ENCODE data around the gene MAP4K2. TPM values are rescaled to one million over a fixed set of nuclear protein-coding genes. Genes with fewer than 3 reads are reported as not detected.

Gene MAP4K2
- total and polyA plus RNA-seq, 2 of the 13 experiments (the other 11 are each of a cell fraction or from before 2014, with no cell fraction given): 8.3 to 17.6 TPM

DNA sequence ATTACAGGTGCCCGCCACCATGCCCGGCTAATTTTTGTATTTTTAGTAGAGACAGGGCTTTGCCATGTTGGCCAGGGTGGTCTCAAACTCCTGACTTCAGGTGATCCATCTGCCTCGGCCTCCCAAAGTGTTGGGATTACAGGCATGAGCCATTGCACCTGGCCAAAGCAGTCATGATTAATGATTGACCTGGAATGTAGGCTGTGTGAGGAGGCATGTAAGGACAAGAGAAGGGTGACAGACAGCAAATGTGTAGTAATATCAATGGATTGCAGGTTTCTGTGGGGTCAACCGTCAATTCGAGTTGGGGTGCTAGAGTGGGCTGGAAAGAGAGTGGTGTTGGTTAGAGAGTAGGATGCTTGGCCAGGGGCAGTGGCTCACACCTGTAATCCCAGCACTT lies 12.4 kb upstream of the MAP4K2 start (continued):
- TF ChIP-seq, protein P1, sequence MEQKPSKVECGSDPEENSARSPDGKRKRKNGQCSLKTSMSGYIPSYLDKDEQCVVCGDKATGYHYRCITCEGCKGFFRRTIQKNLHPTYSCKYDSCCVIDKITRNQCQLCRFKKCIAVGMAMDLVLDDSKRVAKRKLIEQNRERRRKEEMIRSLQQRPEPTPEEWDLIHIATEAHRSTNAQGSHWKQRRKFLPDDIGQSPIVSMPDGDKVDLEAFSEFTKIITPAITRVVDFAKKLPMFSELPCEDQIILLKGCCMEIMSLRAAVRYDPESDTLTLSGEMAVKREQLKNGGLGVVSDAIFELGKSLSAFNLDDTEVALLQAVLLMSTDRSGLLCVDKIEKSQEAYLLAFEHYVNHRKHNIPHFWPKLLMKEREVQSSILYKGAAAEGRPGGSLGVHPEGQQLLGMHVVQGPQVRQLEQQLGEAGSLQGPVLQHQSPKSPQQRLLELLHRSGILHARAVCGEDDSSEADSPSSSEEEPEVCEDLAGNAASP (CRISPR knock-in tag; IDR thresholded peaks at IDR 0.05; ENCODE audit: borderline replicate concordance): peak; percentile 91; the same call in 1 of the 2 replicates
- TF ChIP-seq, protein P2, sequence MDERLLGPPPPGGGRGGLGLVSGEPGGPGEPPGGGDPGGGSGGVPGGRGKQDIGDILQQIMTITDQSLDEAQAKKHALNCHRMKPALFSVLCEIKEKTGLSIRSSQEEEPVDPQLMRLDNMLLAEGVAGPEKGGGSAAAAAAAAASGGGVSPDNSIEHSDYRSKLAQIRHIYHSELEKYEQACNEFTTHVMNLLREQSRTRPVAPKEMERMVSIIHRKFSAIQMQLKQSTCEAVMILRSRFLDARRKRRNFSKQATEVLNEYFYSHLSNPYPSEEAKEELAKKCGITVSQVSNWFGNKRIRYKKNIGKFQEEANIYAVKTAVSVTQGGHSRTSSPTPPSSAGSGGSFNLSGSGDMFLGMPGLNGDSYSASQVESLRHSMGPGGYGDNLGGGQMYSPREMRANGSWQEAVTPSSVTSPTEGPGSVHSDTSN (CRISPR knock-in tag; IDR thresholded peaks at IDR 0.05): peak; percentile 41; the same call in 1 of the 2 replicates
- TF ChIP-seq RARA (CRISPR knock-in tag; IDR thresholded peaks at IDR 0.05) (peak; percentile 22; the same call in 1 of the 2 replicates), SAP130 (CRISPR knock-in tag; IDR thresholded peaks at IDR 0.05; ENCODE audit: low read depth) (peak; percentile 33; the same call in 1 of the 2 replicates)

DNA sequence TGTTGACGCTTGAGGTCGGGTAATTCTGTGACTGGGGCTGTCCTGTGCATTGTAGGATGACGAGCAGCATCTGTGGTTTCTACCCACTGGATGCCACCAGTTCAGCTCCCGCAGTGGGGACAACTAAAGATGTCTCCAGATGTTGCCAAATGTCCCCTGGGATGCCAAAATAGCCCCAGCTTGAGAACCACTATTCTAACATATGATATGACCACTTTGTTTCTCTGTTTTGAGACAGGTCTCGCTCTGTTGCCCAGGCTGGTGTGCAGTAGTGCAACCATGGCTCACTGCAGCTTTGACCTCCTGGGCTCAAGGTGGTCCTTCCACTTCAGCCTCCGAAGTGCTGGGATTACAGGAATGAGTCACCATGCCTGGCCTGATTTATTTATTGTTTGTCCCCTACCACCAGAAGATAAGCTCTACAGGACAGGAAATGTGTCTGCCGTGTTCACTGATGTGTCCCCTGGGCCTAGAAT lies 11.7 kb upstream of the MAP4K2 start:
- POLR2A ChIA-PET: interaction anchor here (1.1 kb wide), 1 partner anchor 58 kb away, joined by 3 read pairs; no protein-coding TSS in a partner anchor
- no peaks in the 10 kb centered on the region for H3K79me2 ChIP-seq (ENCODE audit: insufficient read depth, low read length)
- no peak overlapping the region for H3K9ac ChIP-seq (ENCODE audit: insufficient read depth, low read depth, low read length)
- peak overlapping the region; percentile 61; the same call in 1 of the 2 replicates for H3K4me2 ChIP-seq (ENCODE audit: low read depth, low read length)
- no peaks in the 10 kb centered on the region for H3K27me3 ChIP-seq (ENCODE audit: control insufficient read depth in 1 of 2, insufficient read depth in 2 of 2, low read length in 2 of 2)
- H4K20me1 ChIP-seq (ENCODE audit: insufficient read depth, low read length): no peaks in the 10 kb centered on the region
- DNase-seq (ENCODE audit: low spot score) (peak; percentile 24), ATAC-seq (no peak), FAIRE-seq (no peak)
- in situ Hi-C loops (cut with HindIII; ENCODE audit: extremely low pct_ligation_motif_present, low pct_unique_long_range_greater_than_20kb) (no loop called here), intact Hi-C loops (cut with micrococcal nuclease; ENCODE audit: unreplicated experiment) (no loop called here)
- BruUV-seq (replicated peaks): no TSS peak
- H2AFZ ChIP-seq (ENCODE audit: low read length): no peak overlapping the region
- no peak overlapping the region for H3K27ac ChIP-seq (ENCODE audit: extremely low read length, insufficient read depth, low read length)
- CTCF ChIA-PET (ENCODE audit: low intra/inter-chr PET ratio, low total read pairs): no interaction called here
- WGBS (ENCODE audit: low lambda C conversion rate): 46% methylated on average over 7 of the region's 7 CpGs
- no peaks in the 10 kb centered on the region for H3K9me3 ChIP-seq (ENCODE audit: low read length)
- no peaks in the 10 kb centered on the region for H3K36me3 ChIP-seq (replicated peaks in 1 of 2; ENCODE audit: control insufficient read depth in 1 of 2, insufficient read depth in 2 of 2, low read length in 2 of 2)
- TF ChIP-seq, protein P3, sequence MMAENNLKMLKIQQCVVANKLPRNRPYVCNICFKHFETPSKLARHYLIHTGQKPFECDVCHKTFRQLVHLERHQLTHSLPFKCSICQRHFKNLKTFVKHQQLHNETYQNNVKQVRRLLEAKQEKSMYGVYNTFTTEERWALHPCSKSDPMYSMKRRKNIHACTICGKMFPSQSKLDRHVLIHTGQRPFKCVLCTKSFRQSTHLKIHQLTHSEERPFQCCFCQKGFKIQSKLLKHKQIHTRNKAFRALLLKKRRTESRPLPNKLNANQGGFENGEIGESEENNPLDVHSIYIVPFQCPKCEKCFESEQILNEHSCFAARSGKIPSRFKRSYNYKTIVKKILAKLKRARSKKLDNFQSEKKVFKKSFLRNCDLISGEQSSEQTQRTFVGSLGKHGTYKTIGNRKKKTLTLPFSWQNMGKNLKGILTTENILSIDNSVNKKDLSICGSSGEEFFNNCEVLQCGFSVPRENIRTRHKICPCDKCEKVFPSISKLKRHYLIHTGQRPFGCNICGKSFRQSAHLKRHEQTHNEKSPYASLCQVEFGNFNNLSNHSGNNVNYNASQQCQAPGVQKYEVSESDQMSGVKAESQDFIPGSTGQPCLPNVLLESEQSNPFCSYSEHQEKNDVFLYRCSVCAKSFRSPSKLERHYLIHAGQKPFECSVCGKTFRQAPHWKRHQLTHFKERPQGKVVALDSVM (CRISPR knock-in tag; IDR thresholded peaks at IDR 0.05): 0 out of 2 replicates have a peak, but pooled peaks have one; percentile 30
- TF ChIP-seq FOSL2 (CRISPR knock-in tag; IDR thresholded peaks at IDR 0.05): peak; percentile 72
- peak; percentile 29; the same call in 1 of the 2 replicates for TF ChIP-seq ZMYM2 (CRISPR knock-in tag; IDR thresholded peaks at IDR 0.05)
- no peak for TF ChIP-seq TOE1 (CRISPR knock-in tag; IDR thresholded peaks at IDR 0.05)
- no peak overlapping the region for H3K4me3 ChIP-seq (replicated peaks in 1 of 3; ENCODE audit: insufficient read depth in 1 of 3, low read depth in 2 of 3, low read length in 3 of 3)
- peaks cover 34% of the 10 kb centered on the region for H3K4me1 ChIP-seq (ENCODE audit: insufficient read depth, low read length)
